ENCODE results near the gene DSCAM. TPM values are rescaled to one million over a fixed set of nuclear protein-coding genes. Genes with fewer than 3 reads are reported as not detected.

The DSCAM gene
- total and polyA plus RNA-seq, 10 of the 15 experiments (the other 5 are each of a cell fraction or from before 2014, with no cell fraction given), result not detected

DNA sequence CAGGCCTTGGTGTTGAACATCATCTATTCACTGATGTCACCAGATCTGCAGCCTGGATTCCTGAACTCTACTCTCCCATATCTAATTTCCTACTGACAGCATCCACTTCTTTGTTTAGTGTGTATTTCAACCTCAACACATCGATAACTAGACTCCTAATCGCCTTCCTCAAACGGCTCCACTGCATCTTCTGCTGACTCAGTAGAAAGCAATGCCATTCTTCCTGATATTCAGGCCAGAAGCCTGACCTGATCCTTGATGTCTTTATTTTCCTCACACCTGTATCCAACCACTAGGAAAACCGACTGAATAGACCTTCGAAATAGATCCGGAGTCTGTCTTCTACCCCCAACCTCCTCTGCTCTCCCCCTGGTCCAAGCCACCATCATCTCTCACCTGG lies 512.8 kb downstream of the DSCAM start:
- ChIA-PET SMC1A (ENCODE audit: uncharacterized antibody, unreplicated experiment) (no interaction called here), RAD21 (ENCODE audit: unreplicated experiment) (no interaction called here), POLR2A (no interaction called here), CTCF (no interaction called here)
- FAIRE-seq (no peak), DNase-seq (ENCODE audit: low read depth, low spot score) (no peak), ATAC-seq (no peak)
- Histone ChIP-seq H3K9ac (ENCODE audit: control insufficient read depth, insufficient read depth, low read length) (no peak overlapping the region), H3K27ac (ENCODE audit: control insufficient read depth, insufficient read depth) (no peak overlapping the region), H3K4me1 (ENCODE audit: control insufficient read depth, insufficient read depth, low read length) (no peaks in the 10 kb centered on the region), H3K27me3 (replicated peaks in 1 of 2; ENCODE audit: control insufficient read depth in 2 of 2, insufficient read depth in 2 of 2, low read length in 1 of 2) (no peaks in the 10 kb centered on the region), H3K79me2 (ENCODE audit: control insufficient read depth, insufficient read depth, low read length) (no peaks in the 10 kb centered on the region), H3K4me2 (ENCODE audit: control insufficient read depth, insufficient read depth) (no peak overlapping the region), H3K4me3 (no peak overlapping the region), H2AFZ (ENCODE audit: control insufficient read depth, low read depth, low read length) (no peak overlapping the region), H4K20me1 (ENCODE audit: control insufficient read depth, insufficient read depth) (no peaks in the 10 kb centered on the region), H3K36me3 (ENCODE audit: control insufficient read depth in 2 of 2, insufficient read depth in 2 of 2, low read length in 1 of 2) (no peaks in the 10 kb centered on the region), H3K9me3 (replicated peaks; ENCODE audit: control insufficient read depth, insufficient read depth, low read length) (no peaks in the 10 kb centered on the region; the same call in 2 of the 3 replicates)
- intact Hi-C loops (cut with micrococcal nuclease; ENCODE audit: unreplicated experiment) (no loop called here), in situ Hi-C loops (cut with MboI) (no loop called here)
- BruUV-seq (replicated peaks), result no TSS peak
- 45% methylated on average over 6 of the region's 6 CpGs for WGBS (ENCODE audit: insufficient coverage, insufficient replicate concordance, low lambda C conversion rate, missing lambda C conversion rate)
- TF ChIP-seq, protein P1, sequence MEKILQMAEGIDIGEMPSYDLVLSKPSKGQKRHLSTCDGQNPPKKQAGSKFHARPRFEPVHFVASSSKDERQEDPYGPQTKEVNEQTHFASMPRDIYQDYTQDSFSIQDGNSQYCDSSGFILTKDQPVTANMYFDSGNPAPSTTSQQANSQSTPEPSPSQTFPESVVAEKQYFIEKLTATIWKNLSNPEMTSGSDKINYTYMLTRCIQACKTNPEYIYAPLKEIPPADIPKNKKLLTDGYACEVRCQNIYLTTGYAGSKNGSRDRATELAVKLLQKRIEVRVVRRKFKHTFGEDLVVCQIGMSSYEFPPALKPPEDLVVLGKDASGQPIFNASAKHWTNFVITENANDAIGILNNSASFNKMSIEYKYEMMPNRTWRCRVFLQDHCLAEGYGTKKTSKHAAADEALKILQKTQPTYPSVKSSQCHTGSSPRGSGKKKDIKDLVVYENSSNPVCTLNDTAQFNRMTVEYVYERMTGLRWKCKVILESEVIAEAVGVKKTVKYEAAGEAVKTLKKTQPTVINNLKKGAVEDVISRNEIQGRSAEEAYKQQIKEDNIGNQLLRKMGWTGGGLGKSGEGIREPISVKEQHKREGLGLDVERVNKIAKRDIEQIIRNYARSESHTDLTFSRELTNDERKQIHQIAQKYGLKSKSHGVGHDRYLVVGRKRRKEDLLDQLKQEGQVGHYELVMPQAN (conservative IDR thresholded peaks at IDR 0.05), result no peak
- TF ChIP-seq ZBED1 (IDR thresholded peaks at IDR 0.05; ENCODE audit: borderline replicate concordance), result no peak
- TF ChIP-seq ESRRA (IDR thresholded peaks at IDR 0.05; ENCODE audit: low read length), result no peak
- TF ChIP-seq NFYA (IDR thresholded peaks at IDR 0.05; ENCODE audit: borderline replicate concordance, low read depth, low read length), result no peak
- TF ChIP-seq, protein P2, sequence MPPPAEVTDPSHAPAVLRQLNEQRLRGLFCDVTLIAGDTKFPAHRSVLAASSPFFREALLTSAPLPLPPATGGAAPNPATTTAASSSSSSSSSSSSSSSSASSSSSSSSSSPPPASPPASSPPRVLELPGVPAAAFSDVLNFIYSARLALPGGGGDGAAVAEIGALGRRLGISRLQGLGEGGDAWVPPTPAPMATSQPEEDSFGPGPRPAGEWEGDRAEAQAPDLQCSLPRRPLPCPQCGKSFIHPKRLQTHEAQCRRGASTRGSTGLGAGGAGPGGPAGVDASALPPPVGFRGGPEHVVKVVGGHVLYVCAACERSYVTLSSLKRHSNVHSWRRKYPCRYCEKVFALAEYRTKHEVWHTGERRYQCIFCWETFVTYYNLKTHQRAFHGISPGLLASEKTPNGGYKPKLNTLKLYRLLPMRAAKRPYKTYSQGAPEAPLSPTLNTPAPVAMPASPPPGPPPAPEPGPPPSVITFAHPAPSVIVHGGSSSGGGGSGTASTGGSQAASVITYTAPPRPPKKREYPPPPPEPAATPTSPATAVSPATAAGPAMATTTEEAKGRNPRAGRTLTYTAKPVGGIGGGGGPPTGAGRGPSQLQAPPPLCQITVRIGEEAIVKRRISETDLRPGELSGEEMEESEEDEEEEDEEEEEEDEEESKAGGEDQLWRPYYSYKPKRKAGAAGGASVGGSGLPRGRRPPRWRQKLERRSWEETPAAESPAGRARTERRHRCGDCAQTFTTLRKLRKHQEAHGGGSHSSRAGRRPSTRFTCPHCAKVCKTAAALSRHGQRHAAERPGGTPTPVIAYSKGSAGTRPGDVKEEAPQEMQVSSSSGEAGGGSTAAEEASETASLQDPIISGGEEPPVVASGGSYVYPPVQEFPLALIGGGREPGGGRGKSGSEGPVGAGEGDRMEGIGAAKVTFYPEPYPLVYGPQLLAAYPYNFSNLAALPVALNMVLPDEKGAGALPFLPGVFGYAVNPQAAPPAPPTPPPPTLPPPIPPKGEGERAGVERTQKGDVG (CRISPR knock-in tag; IDR thresholded peaks at IDR 0.05), result no peak
- TF ChIP-seq YY1 (IDR thresholded peaks at IDR 0.05; ENCODE audit: low read depth, low read length), result no peak
- no peak for TF ChIP-seq RFX5 (IDR thresholded peaks at IDR 0.05; ENCODE audit: low read depth, low read length)
- TF ChIP-seq NR2C2 (IDR thresholded peaks at IDR 0.05; ENCODE audit: borderline replicate concordance, control insufficient read depth, insufficient read length, low read depth), result no peak
- no peak for TF ChIP-seq RUNX3 (IDR thresholded peaks at IDR 0.05; ENCODE audit: low read length)
- TF ChIP-seq, protein P3, sequence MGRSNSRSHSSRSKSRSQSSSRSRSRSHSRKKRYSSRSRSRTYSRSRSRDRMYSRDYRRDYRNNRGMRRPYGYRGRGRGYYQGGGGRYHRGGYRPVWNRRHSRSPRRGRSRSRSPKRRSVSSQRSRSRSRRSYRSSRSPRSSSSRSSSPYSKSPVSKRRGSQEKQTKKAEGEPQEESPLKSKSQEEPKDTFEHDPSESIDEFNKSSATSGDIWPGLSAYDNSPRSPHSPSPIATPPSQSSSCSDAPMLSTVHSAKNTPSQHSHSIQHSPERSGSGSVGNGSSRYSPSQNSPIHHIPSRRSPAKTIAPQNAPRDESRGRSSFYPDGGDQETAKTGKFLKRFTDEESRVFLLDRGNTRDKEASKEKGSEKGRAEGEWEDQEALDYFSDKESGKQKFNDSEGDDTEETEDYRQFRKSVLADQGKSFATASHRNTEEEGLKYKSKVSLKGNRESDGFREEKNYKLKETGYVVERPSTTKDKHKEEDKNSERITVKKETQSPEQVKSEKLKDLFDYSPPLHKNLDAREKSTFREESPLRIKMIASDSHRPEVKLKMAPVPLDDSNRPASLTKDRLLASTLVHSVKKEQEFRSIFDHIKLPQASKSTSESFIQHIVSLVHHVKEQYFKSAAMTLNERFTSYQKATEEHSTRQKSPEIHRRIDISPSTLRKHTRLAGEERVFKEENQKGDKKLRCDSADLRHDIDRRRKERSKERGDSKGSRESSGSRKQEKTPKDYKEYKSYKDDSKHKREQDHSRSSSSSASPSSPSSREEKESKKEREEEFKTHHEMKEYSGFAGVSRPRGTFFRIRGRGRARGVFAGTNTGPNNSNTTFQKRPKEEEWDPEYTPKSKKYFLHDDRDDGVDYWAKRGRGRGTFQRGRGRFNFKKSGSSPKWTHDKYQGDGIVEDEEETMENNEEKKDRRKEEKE (IDR thresholded peaks at IDR 0.05), result no peak
- TF ChIP-seq, protein P4, sequence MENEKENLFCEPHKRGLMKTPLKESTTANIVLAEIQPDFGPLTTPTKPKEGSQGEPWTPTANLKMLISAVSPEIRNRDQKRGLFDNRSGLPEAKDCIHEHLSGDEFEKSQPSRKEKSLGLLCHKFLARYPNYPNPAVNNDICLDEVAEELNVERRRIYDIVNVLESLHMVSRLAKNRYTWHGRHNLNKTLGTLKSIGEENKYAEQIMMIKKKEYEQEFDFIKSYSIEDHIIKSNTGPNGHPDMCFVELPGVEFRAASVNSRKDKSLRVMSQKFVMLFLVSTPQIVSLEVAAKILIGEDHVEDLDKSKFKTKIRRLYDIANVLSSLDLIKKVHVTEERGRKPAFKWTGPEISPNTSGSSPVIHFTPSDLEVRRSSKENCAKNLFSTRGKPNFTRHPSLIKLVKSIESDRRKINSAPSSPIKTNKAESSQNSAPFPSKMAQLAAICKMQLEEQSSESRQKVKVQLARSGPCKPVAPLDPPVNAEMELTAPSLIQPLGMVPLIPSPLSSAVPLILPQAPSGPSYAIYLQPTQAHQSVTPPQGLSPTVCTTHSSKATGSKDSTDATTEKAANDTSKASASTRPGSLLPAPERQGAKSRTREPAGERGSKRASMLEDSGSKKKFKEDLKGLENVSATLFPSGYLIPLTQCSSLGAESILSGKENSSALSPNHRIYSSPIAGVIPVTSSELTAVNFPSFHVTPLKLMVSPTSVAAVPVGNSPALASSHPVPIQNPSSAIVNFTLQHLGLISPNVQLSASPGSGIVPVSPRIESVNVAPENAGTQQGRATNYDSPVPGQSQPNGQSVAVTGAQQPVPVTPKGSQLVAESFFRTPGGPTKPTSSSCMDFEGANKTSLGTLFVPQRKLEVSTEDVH (IDR thresholded peaks at IDR 0.05; ENCODE audit: low read depth, partially characterized antibody), result no peak

Data from GM12878 (cell line).